Endothelial cell of umbilical vein (primary cell): ENCODE data around the gene NCKAP5. TPM values are rescaled to one million over a fixed set of nuclear protein-coding genes. Genes with fewer than 3 reads are reported as not detected.

Experiments used
- BruUV-seq: library from RNA; stranded (reverse); fragments of 400-500 nt; replicated peaks from 2 replicates; lab custom pipeline; 2021; lab: Mats Ljungman, UMichigan
- CTCF ChIA-PET: fragments of 300-600, 350-600 bp; sonication (Branson Sonifier 250); formaldehyde crosslinking; loops from one replicate; lab custom pipeline; 2021; ENCODE audit warnings: antibody characterized with exemption, inconsistent platforms; lab: Charles Lee
- POLR2A ChIA-PET: fragments of 300-600, 350-600 bp; sonication (Branson Sonifier 250); formaldehyde crosslinking; loops from one replicate; lab custom pipeline; 2021; ENCODE audit warnings: antibody characterized with exemption, inconsistent platforms; lab: Charles Lee
- DNase-seq: peaks from one replicate; pipeline ENCODE4 v3.0.0-alpha.2; 2011; ENCODE audit warnings: low read depth, low spot score
- FAIRE-seq: peaks from 2 replicates; lab custom pipeline; 2011; peaks lifted over from hg19 to GRCh38; lab: Jason Lieb, UNC
- H2AFZ ChIP-seq: 2 replicates; pipeline ENCODE4 v1.6.0; 2012; ENCODE audit warnings: low read depth, low read length, control low read depth, inconsistent platforms
- H3K27ac ChIP-seq: 2 replicates; pipeline ENCODE4 v1.5.1; 2011; ENCODE audit warnings: low read depth, mild to moderate bottlenecking, control low read depth, low read length, moderate library complexity; ENCODE audit not compliant: insufficient read depth
- H3K27me3 ChIP-seq, 2 experiments: 2 replicates each; pipeline versions ENCODE4 v1.6.0 to v1.6.1; 2011; ENCODE audit warnings: low read length in 2 of 2, mixed read lengths in 1 of 2; ENCODE audit not compliant: control insufficient read depth in 2 of 2, insufficient read depth in 2 of 2
- H3K36me3 ChIP-seq, 2 experiments: 2 replicates in 1 of 2; 3 replicates in 1 of 2; pipeline ENCODE4 v1.5.1; 2011; ENCODE audit warnings: low read length in 2 of 2, mild to moderate bottlenecking in 1 of 2, moderate library complexity in 1 of 2; ENCODE audit not compliant: control insufficient read depth in 2 of 2, insufficient read depth in 2 of 2; ENCODE audit errors: extremely low read depth in 1 of 2
- H3K4me1 ChIP-seq: 3 replicates; pipeline ENCODE4 v1.5.1; 2011; ENCODE audit warnings: mild to moderate bottlenecking, low read length; ENCODE audit not compliant: control insufficient read depth, insufficient read depth; ENCODE audit errors: extremely low read depth
- H3K4me2 ChIP-seq: 2 replicates; pipeline ENCODE4 v1.6.1; 2011; ENCODE audit warnings: low read length, control low read depth, mixed read lengths; ENCODE audit not compliant: insufficient read depth
- H3K4me3 ChIP-seq, 3 experiments: fragments of 200-600 bp in 1 of 3; sonication (generic), shearing (Covaris generic) in 1 of 3; replicated peaks in 1 of 3; 2 replicates each; pipeline ENCODE4 v1.5.1; 2011 to 2016; ENCODE audit warnings: control low read depth in 3 of 3, low read length in 3 of 3, mild to moderate bottlenecking in 2 of 3, inconsistent platforms in 1 of 3, low read depth in 1 of 3, moderate library complexity in 1 of 3; ENCODE audit not compliant: insufficient read depth in 1 of 3
- H3K79me2 ChIP-seq: 2 replicates; pipeline ENCODE4 v1.6.0; 2012; ENCODE audit warnings: low read length, inconsistent platforms; ENCODE audit not compliant: control insufficient read depth, insufficient read depth
- H3K9ac ChIP-seq: replicated peaks from 2 replicates; pipeline ENCODE3; 2011; ENCODE audit warnings: low read length, control low read depth; ENCODE audit not compliant: insufficient read depth; ENCODE audit errors: extremely low read depth
- H3K9me1 ChIP-seq: replicated peaks from 3 replicates; pipeline ENCODE4 v1.6.0; 2011; ENCODE audit warnings: mild to moderate bottlenecking, low read length; ENCODE audit not compliant: control insufficient read depth, insufficient read depth; ENCODE audit errors: extremely low read depth
- H3K9me3 ChIP-seq: replicated peaks from 2 replicates; pipeline ENCODE4 v1.5.1; 2012; ENCODE audit warnings: low read length, inconsistent platforms; ENCODE audit not compliant: control insufficient read depth, insufficient read depth
- H4K20me1 ChIP-seq: replicated peaks from 2 replicates; pipeline ENCODE3; 2011; ENCODE audit warnings: mild to moderate bottlenecking, low read length; ENCODE audit not compliant: control insufficient read depth, insufficient read depth; ENCODE audit errors: extremely low read depth
- CTCF ChIP-seq, 2 donors: IDR thresholded peaks; 1 replicate in 1 of 2; 2 replicates in 1 of 2; pipeline ENCODE4 v1.5.1; 2011; ENCODE audit warnings: low read length in 2 of 2, mild to moderate bottlenecking in 2 of 2, moderate library complexity in 2 of 2, control low read depth in 1 of 2, inconsistent platforms in 1 of 2, low read depth in 1 of 2; ENCODE audit not compliant: insufficient read depth in 1 of 2; ENCODE audit errors: extremely low read depth in 1 of 2
- EZH2 ChIP-seq: IDR thresholded peaks from 2 replicates; pipeline ENCODE4 v1.6.1; 2012; ENCODE audit warnings: borderline replicate concordance, low read depth, mild to moderate bottlenecking, moderate library complexity, low read length, inconsistent platforms; ENCODE audit not compliant: severe bottlenecking
- FOS ChIP-seq: IDR thresholded peaks from 2 replicates; pipeline ENCODE4 v1.6.1; 2011; ENCODE audit warnings: mild to moderate bottlenecking, low read length, moderate library complexity, borderline replicate concordance; ENCODE audit not compliant: insufficient read depth
- GATA2 ChIP-seq: IDR thresholded peaks from 2 replicates; pipeline ENCODE4 v1.7.0; 2011; ENCODE audit warnings: low read depth, mild to moderate bottlenecking, moderate library complexity, mixed read lengths, low read length; ENCODE audit not compliant: insufficient read length, insufficient read depth
- JUN ChIP-seq: IDR thresholded peaks from 2 replicates; pipeline ENCODE4 v1.6.1; 2011; ENCODE audit warnings: borderline replicate concordance, low read depth; ENCODE audit not compliant: insufficient read length, insufficient read depth
- MAX ChIP-seq: IDR thresholded peaks from 2 replicates; pipeline ENCODE4 v1.6.1; 2011; ENCODE audit not compliant: insufficient read depth, insufficient read length
- MYC ChIP-seq: IDR thresholded peaks from one replicate; pipeline ENCODE4 v1.6.1; 2011; ENCODE audit warnings: mild to moderate bottlenecking, low read depth, low read length
- POLR2A ChIP-seq: IDR thresholded peaks from 2 replicates; pipeline ENCODE4 v1.6.1; 2012; ENCODE audit warnings: low read depth, mild to moderate bottlenecking, control low read depth, low read length
- POLR2AphosphoS5 ChIP-seq: IDR thresholded peaks from 2 replicates; pipeline ENCODE4 v1.6.1; 2012; ENCODE audit warnings: low read depth, mild to moderate bottlenecking, control low read depth, low read length, moderate library complexity; ENCODE audit not compliant: insufficient read depth
- dilution Hi-C: fragments of 300-500 bp; cut with MboI; formaldehyde crosslinking; loops from one replicate; pipeline ENCODE4 v1.15.0; 2019; ENCODE audit warnings: low sequenced_read_pairs; ENCODE audit not compliant: extremely low pct_ligation_motif_present
- intact Hi-C: fragments of 100-400 bp; cut with micrococcal nuclease; formaldehyde crosslinking; loops from one replicate; pipeline ENCODE4 v1.10.0; 2022
- polyA plus RNA-seq, 4 experiments: library from polyadenylated mRNA; depleted of rRNA in 3 of 4; stranded (reverse) in 3 of 4; unstranded in 1 of 4; fragments of >200 nt; gene quantifications; 2 replicates each; pipeline versions ENCODE4 v1.2.1 to v1.2.3, GENCODE V29; 2011 to 2012; ENCODE audit warnings: missing spikeins in 1 of 4
- total RNA-seq: library from RNA; stranded (reverse); gene quantifications from 2 replicates; pipeline ENCODE4 v1.2.3, GENCODE V29; 2021

The NCKAP5 gene
- total and polyA plus RNA-seq, 2 donors (not counting 3 experiments of a cell fraction or from before 2014, with no cell fraction given), result 0.47 to 3.3 TPM

- Histone ChIP-seq H3K9me1 (no peaks in the 10 kb centered on the region), H3K9ac (no peak overlapping the region), H3K79me2 (no peaks in the 10 kb centered on the region), H3K9me3 (no peaks in the 10 kb centered on the region), H3K27me3 (no peaks in the 10 kb centered on the region), H3K36me3 (no peaks in the 10 kb centered on the region), H2AFZ (no peak overlapping the region), H3K27ac (no peak overlapping the region), H4K20me1 (no peaks in the 10 kb centered on the region), H3K4me2 (no peak overlapping the region), H3K4me1 (no peaks in the 10 kb centered on the region), H3K4me3 (no peak overlapping the region)
- intact Hi-C loops, result no loop called here
- no peak for TF ChIP-seq CTCF (IDR thresholded peaks at IDR 0.05; ENCODE audit: extremely low read depth in 1 of 2, insufficient read depth in 1 of 2, low read depth in 1 of 2, low read length in 2 of 2)
- no peak for TF ChIP-seq EZH2
- no peak for TF ChIP-seq MAX
- TF ChIP-seq POLR2AphosphoS5, result no peak
- no peak for TF ChIP-seq JUN
- no peak for TF ChIP-seq GATA2
- TF ChIP-seq MYC, result no peak
- TF ChIP-seq FOS, result no peak
- no peak for TF ChIP-seq POLR2A
- POLR2A ChIA-PET, result no interaction called here
- FAIRE-seq, result no peak
- dilution Hi-C loops, result no loop called here
- CTCF ChIA-PET, result no interaction called here
- DNase-seq, result no peak
- BruUV-seq, result no TSS peak
Observed at GRCh38 chr2:133333181-133333580, 235.1 kb downstream of the NCKAP5 start.
